ENCODE measurements around the gene RSPH3. TPM values are rescaled to one million over a fixed set of nuclear protein-coding genes. Genes with fewer than 3 reads are reported as not detected.

RSPH3 gene
- total and polyA plus RNA-seq, 8 donors, result 10.5 to 18.0 (median 11.2) TPM

GRCh38 chr6:158943380-158944032, 56.5 kb downstream of the RSPH3 start:
- Histone ChIP-seq H3K4me3 (no peak overlapping the region), H3K9me3 (no peaks in the 10 kb centered on the region), H3K27ac (no peak overlapping the region), H3K4me1 (peaks cover 0 to 8% of the 10 kb centered on the region in 2 donors), H3K27me3 (peaks cover 0 to 13% of the 10 kb centered on the region in 2 donors), H3K36me3 (no peaks in the 10 kb centered on the region)
- no peak for TF ChIP-seq CTCF (IDR thresholded peaks at IDR 0.05)
- intact Hi-C loops (cut with DNase I), result no loop called here
- ATAC-seq (no peak), DNase-seq (no peak)

GRCh38 chr6:158942349-158942748, 57.7 kb downstream of the RSPH3 start:
- ATAC-seq (no peak), DNase-seq (no peak)
- no peaks in the 10 kb centered on the region for H3K36me3 ChIP-seq
- TF ChIP-seq CTCF (IDR thresholded peaks at IDR 0.05), result no peak
- intact Hi-C loops (cut with DNase I), result no loop called here
- no peak overlapping the region for H3K27ac ChIP-seq
- peaks cover 0 to 13% of the 10 kb centered on the region in 2 donors for H3K27me3 ChIP-seq
- H3K4me1 ChIP-seq, result peaks cover 0 to 8% of the 10 kb centered on the region in 2 donors
- H3K9me3 ChIP-seq, result no peaks in the 10 kb centered on the region
- no peak overlapping the region for H3K4me3 ChIP-seq

- no peak for ATAC-seq
- Histone ChIP-seq H3K27me3 (peaks cover 0 to 13% of the 10 kb centered on the region in 2 donors), H3K9me3 (no peaks in the 10 kb centered on the region), H3K27ac (no peak overlapping the region), H3K4me1 (peaks cover 0 to 8% of the 10 kb centered on the region in 2 donors), H3K36me3 (no peaks in the 10 kb centered on the region), H3K4me3 (no peak overlapping the region)
- DNase-seq, result no peak
- no peak for TF ChIP-seq CTCF (IDR thresholded peaks at IDR 0.05)
- intact Hi-C loops (cut with DNase I), result no loop called here
These were observed 58.8 kb downstream of the RSPH3 start for GRCh38 chr6:158941246-158941645.

- peak overlapping the region; percentile 6 to 21 for H3K4me3 ChIP-seq
- DNase-seq (no peak), ATAC-seq (peak; percentile 83)
- no peak overlapping the region for H3K27ac ChIP-seq
- H3K9me3 ChIP-seq, result no peaks in the 10 kb centered on the region
- peaks cover 0 to 13% of the 10 kb centered on the region in 2 donors for H3K27me3 ChIP-seq
- peaks cover 0 to 8% of the 10 kb centered on the region in 2 donors for H3K4me1 ChIP-seq
- H3K36me3 ChIP-seq, result no peaks in the 10 kb centered on the region
- TF ChIP-seq CTCF (IDR thresholded peaks at IDR 0.05), result no peak
- intact Hi-C loops (cut with DNase I), result no loop called here
These were observed 60.5 kb downstream of the RSPH3 start for GRCh38 chr6:158939255-158940159.

- Histone ChIP-seq H3K4me1 (peaks cover 0 to 8% of the 10 kb centered on the region in 2 donors), H3K9me3 (no peaks in the 10 kb centered on the region), H3K27me3 (peaks cover 0 to 13% of the 10 kb centered on the region in 2 donors), H3K4me3 (peak overlapping the region; percentile 6 to 21), H3K27ac (no peak overlapping the region), H3K36me3 (no peaks in the 10 kb centered on the region)
- intact Hi-C loops (cut with DNase I), result no loop called here
- DNase-seq (no peak), ATAC-seq (peak; percentile 84)
- TF ChIP-seq CTCF (IDR thresholded peaks at IDR 0.05), result no peak
These were observed 61.2 kb downstream of the RSPH3 start for GRCh38 chr6:158938811-158939254.
